Endodermal cell (in vitro differentiated cells): Measurements from ENCODE around the gene CPAMD8. TPM values are rescaled to one million over a fixed set of nuclear protein-coding genes. Genes with fewer than 3 reads are reported as not detected.

ENCODE experiments used
- DNase-seq: peaks from one replicate; pipeline ENCODE4 v3.0.0-alpha.2; 2017
- H3K27ac ChIP-seq: 2 replicates; pipeline ENCODE4 v1.5.1; 2013; ENCODE audit warnings: mild to moderate bottlenecking, low read depth, low read length, moderate library complexity
- H3K27me3 ChIP-seq: 2 replicates; pipeline ENCODE4 v1.6.1; 2013; ENCODE audit warnings: mild to moderate bottlenecking, low read length, moderate library complexity; ENCODE audit not compliant: insufficient read depth, control insufficient read depth, poor library complexity, severe bottlenecking
- H3K36me3 ChIP-seq: 2 replicates; pipeline ENCODE4 v1.7.0; 2013; ENCODE audit warnings: mild to moderate bottlenecking, low read length, moderate library complexity; ENCODE audit not compliant: control insufficient read depth, insufficient read depth
- H3K4me1 ChIP-seq: one replicate; pipeline ENCODE4 v1.7.0; 2013; ENCODE audit warnings: low read length; ENCODE audit not compliant: control insufficient read depth, insufficient read depth
- H3K4me3 ChIP-seq: 2 replicates; pipeline ENCODE4 v1.5.1; 2013; ENCODE audit warnings: mild to moderate bottlenecking, low read length, moderate library complexity
- H3K9ac ChIP-seq: 2 replicates; pipeline ENCODE4 v1.6.1; 2013; ENCODE audit warnings: mild to moderate bottlenecking, low read length, moderate library complexity; ENCODE audit not compliant: poor library complexity, severe bottlenecking; ENCODE audit errors: extremely low read depth
- H3K9me3 ChIP-seq: 2 replicates; pipeline ENCODE4 v1.6.1; 2013; ENCODE audit warnings: mild to moderate bottlenecking, low read length, moderate library complexity; ENCODE audit not compliant: control insufficient read depth
- H3K27ac Mint-ChIP-seq: 2 replicates; pipeline ENCODE4 v1.8.0; 2020; ENCODE audit warnings: mixed read lengths
- H3K27me3 Mint-ChIP-seq: 2 replicates; pipeline ENCODE4 v1.8.0; 2021; ENCODE audit warnings: mild to moderate bottlenecking, mixed read lengths; ENCODE audit not compliant: insufficient read depth
- H3K36me3 Mint-ChIP-seq: 2 replicates; pipeline ENCODE4 v1.8.0; 2020; ENCODE audit warnings: low read depth, mixed read lengths
- H3K4me1 Mint-ChIP-seq: 2 replicates; pipeline ENCODE4 v1.8.0; 2020; ENCODE audit warnings: mixed read lengths
- H3K4me3 Mint-ChIP-seq: 2 replicates; pipeline ENCODE4 v1.8.0; 2020; ENCODE audit warnings: mild to moderate bottlenecking, moderate library complexity, mixed read lengths
- H3K9me3 Mint-ChIP-seq: 2 replicates; pipeline ENCODE4 v1.8.0; 2020; ENCODE audit warnings: mild to moderate bottlenecking, mixed read lengths
- WGBS, 2 experiments: methylation state at CpG; one replicate each; pipeline versions ENCODE4 v1.1.5 to v1.1.7; 2013; ENCODE audit warnings: missing lambda C conversion rate in 2 of 2, mixed read lengths in 1 of 2; ENCODE audit not compliant: insufficient coverage in 1 of 2, insufficient read length in 1 of 2; 5-methylcytosine and 5-hydroxymethylcytosine counted together
- total RNA-seq, 2 donors: library from RNA; stranded (reverse); fragmentation: NEBNext Ultra II Directional in 1 of 2; extraction: Animal tissue kit (Norgen Biotek cat#: 25700) in 1 of 2; gene quantifications; 2 replicates in 1 of 2; 3 replicates in 1 of 2; pipeline ENCODE4 v1.2.1, GENCODE V29; 2021
- TF ChIP-seq, protein P1 (sequence below): fragments of 200-600 bp; sonication (generic); conservative IDR thresholded peaks from 2 replicates; pipeline ENCODE4 v1.5.0; 2021; ENCODE audit warnings: antibody characterized with exemption, mild to moderate bottlenecking

CPAMD8 gene
- total RNA-seq, 2 donors from 2014 or later: 19.7 to 22.9 TPM

DNA sequence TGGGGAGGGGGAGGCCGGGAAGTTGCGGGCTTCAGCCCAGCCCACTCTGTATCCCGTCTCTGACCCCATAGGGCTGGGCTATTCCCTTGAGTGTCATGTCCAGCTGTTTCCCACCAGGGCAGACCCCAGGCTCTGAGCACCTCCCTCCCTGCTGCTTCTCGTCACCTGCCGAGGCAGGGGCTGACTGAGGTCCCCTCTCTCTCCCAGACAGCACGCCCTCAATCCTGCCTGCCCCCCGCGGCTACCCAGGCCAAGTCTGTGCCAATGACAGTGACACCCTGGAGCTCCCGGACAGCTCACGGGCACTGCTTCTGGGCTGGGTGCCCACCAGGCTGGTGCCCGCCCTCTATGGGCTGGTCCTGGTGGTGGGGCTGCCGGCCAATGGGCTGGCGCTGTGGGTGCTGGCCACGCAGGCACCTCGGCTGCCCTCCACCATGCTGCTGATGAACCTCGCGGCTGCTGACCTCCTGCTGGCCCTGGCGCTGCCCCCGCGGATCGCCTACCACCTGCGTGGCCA lies 137.2 kb downstream of the CPAMD8 start:
- no peaks in the 10 kb centered on the region for H3K4me1 Mint-ChIP-seq
- H3K9me3 ChIP-seq: no peaks in the 10 kb centered on the region
- no peak overlapping the region for H3K4me3 Mint-ChIP-seq
- H3K4me1 ChIP-seq: no peaks in the 10 kb centered on the region
- TF ChIP-seq, protein P1, sequence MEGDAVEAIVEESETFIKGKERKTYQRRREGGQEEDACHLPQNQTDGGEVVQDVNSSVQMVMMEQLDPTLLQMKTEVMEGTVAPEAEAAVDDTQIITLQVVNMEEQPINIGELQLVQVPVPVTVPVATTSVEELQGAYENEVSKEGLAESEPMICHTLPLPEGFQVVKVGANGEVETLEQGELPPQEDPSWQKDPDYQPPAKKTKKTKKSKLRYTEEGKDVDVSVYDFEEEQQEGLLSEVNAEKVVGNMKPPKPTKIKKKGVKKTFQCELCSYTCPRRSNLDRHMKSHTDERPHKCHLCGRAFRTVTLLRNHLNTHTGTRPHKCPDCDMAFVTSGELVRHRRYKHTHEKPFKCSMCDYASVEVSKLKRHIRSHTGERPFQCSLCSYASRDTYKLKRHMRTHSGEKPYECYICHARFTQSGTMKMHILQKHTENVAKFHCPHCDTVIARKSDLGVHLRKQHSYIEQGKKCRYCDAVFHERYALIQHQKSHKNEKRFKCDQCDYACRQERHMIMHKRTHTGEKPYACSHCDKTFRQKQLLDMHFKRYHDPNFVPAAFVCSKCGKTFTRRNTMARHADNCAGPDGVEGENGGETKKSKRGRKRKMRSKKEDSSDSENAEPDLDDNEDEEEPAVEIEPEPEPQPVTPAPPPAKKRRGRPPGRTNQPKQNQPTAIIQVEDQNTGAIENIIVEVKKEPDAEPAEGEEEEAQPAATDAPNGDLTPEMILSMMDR: no peak
- 94% methylated on average over 9 to 22 of the region's 22 CpGs for WGBS, 2 experiments
- H3K36me3 Mint-ChIP-seq: no peaks in the 10 kb centered on the region
- H3K27me3 Mint-ChIP-seq: no peaks in the 10 kb centered on the region
- H3K9me3 Mint-ChIP-seq: no peaks in the 10 kb centered on the region
- DNase-seq: no peak
- H3K9ac ChIP-seq: no peak overlapping the region
- H3K27ac Mint-ChIP-seq: no peak overlapping the region
- no peaks in the 10 kb centered on the region for H3K27me3 ChIP-seq
- H3K27ac ChIP-seq: no peak overlapping the region
- H3K4me3 ChIP-seq: no peak overlapping the region
- no peaks in the 10 kb centered on the region for H3K36me3 ChIP-seq

DNA sequence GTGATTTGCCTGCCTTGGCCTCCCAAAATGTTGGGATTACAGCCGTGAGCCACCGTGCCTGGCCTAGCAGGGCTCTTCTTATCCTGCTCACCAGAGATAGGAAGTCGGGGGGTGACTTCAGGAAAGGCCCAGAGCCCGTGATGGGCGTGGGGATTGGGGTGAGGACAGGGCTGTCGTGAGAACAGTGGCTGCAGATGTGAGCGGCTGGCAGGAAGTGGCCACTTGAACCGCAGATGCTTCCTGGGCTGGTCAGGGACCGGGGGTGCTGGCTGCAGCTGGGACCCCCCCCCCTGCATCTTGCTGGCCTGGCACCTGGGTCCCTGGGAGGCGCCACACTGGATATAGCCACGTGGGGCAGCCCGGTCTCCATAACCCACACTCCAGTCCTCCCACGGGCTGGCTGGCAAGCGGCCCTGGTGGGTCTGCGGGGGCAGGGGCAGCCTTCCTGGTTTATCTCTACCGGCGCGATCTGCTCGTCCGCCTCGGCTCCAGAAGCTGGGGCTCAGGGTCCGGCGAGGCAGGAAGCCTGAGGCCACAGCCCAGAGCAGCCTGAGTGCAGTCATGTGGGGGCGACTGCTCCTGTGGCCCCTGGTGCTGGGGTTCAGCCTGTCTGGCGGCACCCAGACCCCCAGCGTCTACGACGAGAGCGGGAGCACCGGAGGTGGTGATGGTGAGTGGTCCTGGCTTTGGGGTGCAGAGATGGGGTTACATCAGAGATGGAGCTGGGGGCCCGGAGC lies 137.8 kb downstream of the CPAMD8 start, which contains the start of gene F2RL3:
TSS of gene F2RL3 (plus strand) at position 371 of the 737 bp plus-strand sequence. CDS start at position 562, 191 bp downstream.
- Mint-ChIP-seq H3K27me3 (no peaks in the 10 kb centered on the region), H3K36me3 (no peaks in the 10 kb centered on the region), H3K9me3 (no peaks in the 10 kb centered on the region), H3K4me3 (no peak within 1 kb of the TSS), H3K27ac (no peak within 1 kb of the TSS), H3K4me1 (no peaks in the 10 kb centered on the region)
- Histone ChIP-seq H3K4me3 (no peak within 1 kb of the TSS), H3K9ac (no peak within 1 kb of the TSS), H3K4me1 (no peaks in the 10 kb centered on the region), H3K27ac (no peak within 1 kb of the TSS), H3K9me3 (no peaks in the 10 kb centered on the region), H3K36me3 (no peaks in the 10 kb centered on the region), H3K27me3 (no peaks in the 10 kb centered on the region)
- 90 to 98% methylated on average over 11 to 30 of the region's 31 CpGs for WGBS, 2 experiments
- no peak for DNase-seq
- TF ChIP-seq, protein P1: no peak

DNA sequence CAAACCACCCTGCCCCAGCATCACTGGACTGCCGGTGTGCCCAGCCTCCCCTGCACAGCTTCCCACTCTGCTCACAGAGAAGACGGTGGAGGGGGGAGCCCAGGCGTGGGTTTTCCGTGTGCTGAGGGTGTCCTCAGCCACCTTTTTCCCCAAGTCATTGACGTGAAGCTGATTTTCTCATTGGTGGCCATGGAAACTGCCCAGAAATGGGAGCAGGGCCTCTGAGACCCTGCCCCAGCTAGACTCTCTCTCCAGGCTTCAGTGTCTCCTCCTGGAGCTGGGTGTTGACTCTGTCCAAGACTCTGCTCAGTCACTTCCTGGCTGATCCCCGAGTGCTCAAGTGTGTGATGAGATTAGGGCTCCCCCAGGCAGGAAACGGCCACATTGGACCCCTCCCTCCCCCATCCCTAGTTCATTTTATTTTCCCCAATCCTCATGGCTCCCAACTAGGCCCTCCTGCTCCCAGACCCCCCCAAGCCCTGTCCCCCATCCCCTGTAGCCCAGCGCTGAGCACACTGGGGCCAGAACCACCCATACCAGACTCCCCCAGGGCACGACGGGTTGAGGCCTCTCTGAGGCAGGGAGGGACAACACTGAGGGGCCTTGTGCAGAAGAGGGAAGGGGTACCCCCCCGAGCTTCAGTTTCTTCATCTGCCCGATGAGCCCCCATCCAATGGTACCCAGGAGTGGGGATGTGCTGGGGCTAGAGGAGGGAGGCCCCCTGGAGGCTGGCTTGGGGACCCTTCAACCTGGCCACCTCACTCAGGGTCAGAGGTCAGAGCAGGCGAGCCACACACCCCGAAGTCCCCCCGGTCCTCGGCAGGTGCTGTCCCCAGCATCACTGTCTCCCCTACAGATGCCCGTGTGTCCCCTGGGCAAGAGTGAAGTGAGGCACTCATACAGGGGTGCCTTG lies 139.0 kb downstream of the CPAMD8 start:
- Mint-ChIP-seq H3K9me3 (peaks cover 6% of the 10 kb centered on the region), H3K4me1 (no peaks in the 10 kb centered on the region), H3K36me3 (no peaks in the 10 kb centered on the region), H3K27me3 (peaks cover 3% of the 10 kb centered on the region), H3K27ac (no peak overlapping the region), H3K4me3 (no peak overlapping the region)
- TF ChIP-seq, protein P1: no peak
- H3K36me3 ChIP-seq: no peaks in the 10 kb centered on the region
- H3K27me3 ChIP-seq: no peaks in the 10 kb centered on the region
- H3K9ac ChIP-seq: no peak overlapping the region
- no peak overlapping the region for H3K4me3 ChIP-seq
- H3K9me3 ChIP-seq: no peaks in the 10 kb centered on the region
- 90 to 95% methylated on average over 9 to 17 of the region's 17 CpGs for WGBS, 2 experiments
- no peak overlapping the region for H3K27ac ChIP-seq
- no peak for DNase-seq
- no peaks in the 10 kb centered on the region for H3K4me1 ChIP-seq
